Measurements from ENCODE around the gene ARL8A. TPM values are rescaled to one million over a fixed set of nuclear protein-coding genes. Genes with fewer than 3 reads are reported as not detected.

ARL8A gene
- total and polyA plus RNA-seq, 10 of the 15 experiments (the other 5 are each of a cell fraction or from before 2014, with no cell fraction given) = 0.34 to 49.2 (median 15.4) TPM

DNA sequence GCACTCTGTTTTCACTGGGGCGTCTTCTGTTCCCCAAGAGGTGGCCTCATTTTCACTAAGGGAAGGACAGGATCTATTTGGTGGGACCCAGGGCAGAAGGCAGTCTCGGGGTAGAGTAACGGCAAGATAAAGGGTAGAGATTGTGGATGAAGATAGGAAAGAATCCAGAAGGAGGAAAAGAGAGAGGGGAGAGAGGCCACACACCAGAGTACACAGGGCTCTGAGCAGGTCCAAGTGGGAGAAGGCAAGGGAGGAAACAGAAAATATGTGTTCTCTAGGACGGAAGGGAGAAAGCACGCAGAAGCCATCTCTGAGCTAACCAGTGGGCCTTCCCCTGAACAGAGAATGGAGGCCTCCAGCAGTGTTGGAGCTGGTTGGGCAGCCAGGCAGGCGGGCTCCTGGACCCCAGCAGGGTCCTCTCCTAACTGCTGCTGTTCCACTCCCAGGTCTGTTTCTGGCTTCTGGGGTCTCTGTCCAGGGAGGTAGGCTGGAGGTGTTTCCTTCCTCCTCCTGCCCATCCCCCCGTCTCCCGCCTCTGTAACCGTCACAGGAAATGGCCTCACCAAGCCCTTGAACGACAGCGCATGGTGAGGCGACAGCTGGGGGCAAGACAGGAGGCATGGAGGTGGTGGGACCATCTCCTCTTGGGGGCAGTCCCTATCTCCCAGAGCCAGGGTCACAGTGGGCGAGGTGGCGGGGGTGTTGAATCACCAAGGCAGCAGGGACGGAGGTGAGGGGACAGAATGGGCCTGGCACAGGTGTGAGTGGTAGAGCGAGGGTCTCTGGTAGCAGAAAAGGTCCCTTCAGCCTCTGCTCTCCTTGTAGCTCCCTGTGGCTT lies 15.2 kb upstream of the ARL8A start (continued):
- TF ChIP-seq, protein P1, sequence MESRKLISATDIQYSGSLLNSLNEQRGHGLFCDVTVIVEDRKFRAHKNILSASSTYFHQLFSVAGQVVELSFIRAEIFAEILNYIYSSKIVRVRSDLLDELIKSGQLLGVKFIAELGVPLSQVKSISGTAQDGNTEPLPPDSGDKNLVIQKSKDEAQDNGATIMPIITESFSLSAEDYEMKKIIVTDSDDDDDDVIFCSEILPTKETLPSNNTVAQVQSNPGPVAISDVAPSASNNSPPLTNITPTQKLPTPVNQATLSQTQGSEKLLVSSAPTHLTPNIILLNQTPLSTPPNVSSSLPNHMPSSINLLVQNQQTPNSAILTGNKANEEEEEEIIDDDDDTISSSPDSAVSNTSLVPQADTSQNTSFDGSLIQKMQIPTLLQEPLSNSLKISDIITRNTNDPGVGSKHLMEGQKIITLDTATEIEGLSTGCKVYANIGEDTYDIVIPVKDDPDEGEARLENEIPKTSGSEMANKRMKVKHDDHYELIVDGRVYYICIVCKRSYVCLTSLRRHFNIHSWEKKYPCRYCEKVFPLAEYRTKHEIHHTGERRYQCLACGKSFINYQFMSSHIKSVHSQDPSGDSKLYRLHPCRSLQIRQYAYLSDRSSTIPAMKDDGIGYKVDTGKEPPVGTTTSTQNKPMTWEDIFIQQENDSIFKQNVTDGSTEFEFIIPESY (IDR thresholded peaks at IDR 0.05) = no peak
- TF ChIP-seq PAX5 (IDR thresholded peaks at IDR 0.05; ENCODE audit: borderline replicate concordance, low read depth, low read length) = no peak
- no peak for TF ChIP-seq ASH2L (IDR thresholded peaks at IDR 0.05; ENCODE audit: borderline replicate concordance, low read depth)
- no peak for TF ChIP-seq KLF5 (IDR thresholded peaks at IDR 0.05; ENCODE audit: partially characterized antibody)
- no peak for TF ChIP-seq NR2C1 (IDR thresholded peaks at IDR 0.05)
- TF ChIP-seq RB1 (IDR thresholded peaks at IDR 0.05; ENCODE audit: borderline replicate concordance) = no peak
- no peak for TF ChIP-seq NRF1 (conservative IDR thresholded peaks at IDR 0.05; ENCODE audit: low read depth, low read length)
- no peak for TF ChIP-seq CHD1 (IDR thresholded peaks at IDR 0.05; ENCODE audit: low read depth, low read length)
- TF ChIP-seq BMI1 (IDR thresholded peaks at IDR 0.05; ENCODE audit: borderline replicate concordance) = no peak; the same call in 1 of the 2 replicates
- TF ChIP-seq TCF7 (IDR thresholded peaks at IDR 0.05; ENCODE audit: borderline replicate concordance) = no peak
- 0 out of 2 replicates have a peak, but pooled peaks have one; percentile 18 for TF ChIP-seq BACH1 (IDR thresholded peaks at IDR 0.05; ENCODE audit: borderline replicate concordance)
- TF ChIP-seq, protein P2, sequence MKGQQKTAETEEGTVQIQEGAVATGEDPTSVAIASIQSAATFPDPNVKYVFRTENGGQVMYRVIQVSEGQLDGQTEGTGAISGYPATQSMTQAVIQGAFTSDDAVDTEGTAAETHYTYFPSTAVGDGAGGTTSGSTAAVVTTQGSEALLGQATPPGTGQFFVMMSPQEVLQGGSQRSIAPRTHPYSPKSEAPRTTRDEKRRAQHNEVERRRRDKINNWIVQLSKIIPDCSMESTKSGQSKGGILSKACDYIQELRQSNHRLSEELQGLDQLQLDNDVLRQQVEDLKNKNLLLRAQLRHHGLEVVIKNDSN (IDR thresholded peaks at IDR 0.05; ENCODE audit: borderline replicate concordance, extremely low read length, insufficient read depth, low read depth, low read length) = no peak
- TF ChIP-seq, protein P3, sequence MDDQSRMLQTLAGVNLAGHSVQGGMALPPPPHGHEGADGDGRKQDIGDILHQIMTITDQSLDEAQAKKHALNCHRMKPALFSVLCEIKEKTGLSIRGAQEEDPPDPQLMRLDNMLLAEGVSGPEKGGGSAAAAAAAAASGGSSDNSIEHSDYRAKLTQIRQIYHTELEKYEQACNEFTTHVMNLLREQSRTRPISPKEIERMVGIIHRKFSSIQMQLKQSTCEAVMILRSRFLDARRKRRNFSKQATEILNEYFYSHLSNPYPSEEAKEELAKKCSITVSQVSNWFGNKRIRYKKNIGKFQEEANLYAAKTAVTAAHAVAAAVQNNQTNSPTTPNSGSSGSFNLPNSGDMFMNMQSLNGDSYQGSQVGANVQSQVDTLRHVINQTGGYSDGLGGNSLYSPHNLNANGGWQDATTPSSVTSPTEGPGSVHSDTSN (IDR thresholded peaks at IDR 0.05; ENCODE audit: insufficient replicate concordance, low read depth, low read length) = peak; percentile 48
- TF ChIP-seq JUND (IDR thresholded peaks at IDR 0.05; ENCODE audit: low read depth, low read length) = 0 out of 2 replicates have a peak, but pooled peaks have one; percentile 12
- peak; percentile 61; the same call in 1 of the 2 replicates for TF ChIP-seq TCF12 (IDR thresholded peaks at IDR 0.05; ENCODE audit: low read depth, low read length)
- TF ChIP-seq, protein P4, sequence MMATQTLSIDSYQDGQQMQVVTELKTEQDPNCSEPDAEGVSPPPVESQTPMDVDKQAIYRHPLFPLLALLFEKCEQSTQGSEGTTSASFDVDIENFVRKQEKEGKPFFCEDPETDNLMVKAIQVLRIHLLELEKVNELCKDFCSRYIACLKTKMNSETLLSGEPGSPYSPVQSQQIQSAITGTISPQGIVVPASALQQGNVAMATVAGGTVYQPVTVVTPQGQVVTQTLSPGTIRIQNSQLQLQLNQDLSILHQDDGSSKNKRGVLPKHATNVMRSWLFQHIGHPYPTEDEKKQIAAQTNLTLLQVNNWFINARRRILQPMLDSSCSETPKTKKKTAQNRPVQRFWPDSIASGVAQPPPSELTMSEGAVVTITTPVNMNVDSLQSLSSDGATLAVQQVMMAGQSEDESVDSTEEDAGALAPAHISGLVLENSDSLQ (IDR thresholded peaks at IDR 0.05) = peak; percentile 89
- TF ChIP-seq MTA2 (IDR thresholded peaks at IDR 0.05; ENCODE audit: low read depth) = no peak
- TF ChIP-seq CBX5 (IDR thresholded peaks at IDR 0.05; ENCODE audit: low read depth) = no peak
- peak; percentile 87 for TF ChIP-seq MYB (IDR thresholded peaks at IDR 0.05; ENCODE audit: borderline replicate concordance, low read depth, low read length)
- TF ChIP-seq FOS (IDR thresholded peaks at IDR 0.05; ENCODE audit: borderline replicate concordance, extremely low read depth, insufficient read length) = no peak
- 0 out of 4 replicates have a peak, but pooled peaks of 1 of the 2 experiments have one; percentile 34 for TF ChIP-seq SRF (IDR thresholded peaks at IDR 0.05; ENCODE audit: low read depth in 2 of 2, low read length in 2 of 2)
- no peak for TF ChIP-seq ZNF384 (IDR thresholded peaks at IDR 0.05; ENCODE audit: borderline replicate concordance, low read depth, low read length)

All from GM12878 (cell line).